K562 (cell line): ENCODE data around the gene CCDC82. TPM values are rescaled to one million over a fixed set of nuclear protein-coding genes. Genes with fewer than 3 reads are reported as not detected.
A peak's percentile ranks its signal among the peaks of the same experiment; 100 is the strongest.

Source experiments
- DDX20 ChIP-seq: fragments of 450-650 bp; IDR thresholded peaks from 2 replicates; pipeline ENCODE4 v1.6.1; 2016; ENCODE audit warnings: missing genetic modification characterization, low read depth, mild to moderate bottlenecking, missing compliant biosample characterization, moderate library complexity
- DPF2 ChIP-seq: fragments of 450-650 bp; IDR thresholded peaks from 2 replicates; pipeline ENCODE4 v1.6.1; 2016
- ETV6 ChIP-seq, 3 experiments: fragments of 150-350 bp in 1 of 3; sonication (generic) in 1 of 3; formaldehyde crosslinking in 1 of 3; IDR thresholded peaks; 2 replicates each; pipeline versions ENCODE4 v1.6.1 to v1.8.0; 2014 to 2022; ENCODE audit warnings: borderline replicate concordance in 2 of 3, low read depth in 2 of 3, antibody characterized with exemption in 1 of 3, low read length in 1 of 3, mild to moderate bottlenecking in 1 of 3, missing genetic modification reagents in 1 of 3
- FOXJ2 ChIP-seq: fragments of 200-800 bp; sonication (Bioruptor generic); IDR thresholded peaks from 2 replicates; pipeline ENCODE4 v1.6.1; 2016; ENCODE audit warnings: missing genetic modification characterization, missing compliant biosample characterization
- MTA1 ChIP-seq: fragments of 450-650 bp; IDR thresholded peaks from 2 replicates; pipeline ENCODE4 v1.6.1; 2017; ENCODE audit warnings: borderline replicate concordance
- NCOR1 ChIP-seq: fragments of 450-650 bp; IDR thresholded peaks from 2 replicates; pipeline ENCODE4 v1.6.1; 2016; ENCODE audit warnings: mild to moderate bottlenecking, moderate library complexity
- PML ChIP-seq: IDR thresholded peaks from 2 replicates; pipeline ENCODE4 v1.6.1; 2012; ENCODE audit warnings: low read length, inconsistent platforms
- SRSF1 ChIP-seq: fragments of 200-400 bp; formaldehyde crosslinking; IDR thresholded peaks from 2 replicates; pipeline ENCODE4 v1.6.1; 2017; ENCODE audit warnings: mild to moderate bottlenecking, low read depth, low read length, moderate library complexity
- TAF15 ChIP-seq: fragments of 200-400 bp; formaldehyde crosslinking; IDR thresholded peaks from 2 replicates; pipeline ENCODE4 v1.6.1; 2017; ENCODE audit warnings: mild to moderate bottlenecking, low read depth, low read length, moderate library complexity
- ZNF133 ChIP-seq: fragments of 250-450 bp; sonication (Bioruptor Pico); IDR thresholded peaks from 2 replicates; pipeline ENCODE4 v1.4.0; 2020; ENCODE audit warnings: mild to moderate bottlenecking
- ZNF224 ChIP-seq: sonication (generic); formaldehyde crosslinking; IDR thresholded peaks from 2 replicates; pipeline ENCODE4 v1.8.0; 2022; ENCODE audit warnings: mild to moderate bottlenecking, missing genetic modification reagents
- polyA plus RNA-seq, 8 experiments: library from polyadenylated mRNA; depleted of rRNA in 4 of 8; stranded (reverse) in 5 of 8; unstranded in 3 of 8; fragments of >200 nt; fragmentation: Nextera tagmentation in 2 of 8; fragmentation: Illumina TruSeq in 1 of 8; extraction: Ambion mirVana in 2 of 8; extraction: Trizol in 1 of 8; gene quantifications; 2 replicates each; pipeline versions ENCODE4 v1.2.1 to v1.2.3, GENCODE V29; 2011 to 2014; ENCODE audit warnings: inconsistent platforms in 1 of 8, missing spikeins in 1 of 8
- total RNA-seq, 7 experiments: library from RNA; depleted of rRNA in 6 of 7; stranded (reverse); fragments of >200 nt in 6 of 7; fragmentation: Illumina TruSeq in 2 of 7; extraction: Trizol in 2 of 7; gene quantifications; 2 replicates each; pipeline versions ENCODE4 v1.2.1 to v1.2.3, GENCODE V29; 2011 to 2021; ENCODE audit warnings: low replicate concordance in 1 of 7
- TF ChIP-seq, protein P1 (sequence below), 2 experiments: fragments of 450-650 bp; IDR thresholded peaks; 2 replicates each; pipeline ENCODE4 v1.6.1; 2016
- TF ChIP-seq, protein P2 (sequence below): fragments of 450-650 bp; IDR thresholded peaks from 2 replicates; pipeline ENCODE4 v1.6.1; 2016; ENCODE audit warnings: low read depth
- TF ChIP-seq, protein P3 (sequence below): fragments of 250-450 bp; sonication (Bioruptor Pico); IDR thresholded peaks from 2 replicates; pipeline ENCODE4 v1.4.0; 2020

Gene CCDC82
- total and polyA plus RNA-seq, 9 of the 15 experiments (the other 6 are each of a cell fraction or from before 2014, with no cell fraction given): 12.5 to 51.3 (median 24.5) TPM

DNA sequence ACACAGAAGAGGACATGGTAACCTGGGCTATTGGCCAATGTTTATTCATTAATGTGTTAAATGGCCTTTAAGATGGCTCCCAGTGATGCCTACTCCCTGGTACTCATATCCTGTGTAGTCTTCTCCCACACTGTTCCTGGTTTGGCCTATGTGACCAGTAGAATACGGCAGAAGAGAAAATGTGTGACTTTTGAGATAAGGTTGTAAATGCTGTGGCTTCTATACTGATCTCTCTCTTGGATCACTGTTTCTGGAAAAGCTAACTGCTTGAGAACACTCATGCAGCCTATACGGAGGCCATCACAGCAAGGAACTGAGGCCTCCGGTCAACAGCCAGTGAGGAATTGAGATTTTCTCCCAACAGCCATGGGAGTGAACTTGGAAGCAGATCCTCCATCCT is 70.9 kb downstream of the CCDC82 start (continued):
- TF ChIP-seq DPF2 (peak; percentile 80), ZNF133 (no peak), SRSF1 (no peak), PML (0 out of 2 replicates have a peak, but pooled peaks have one; percentile 26), MTA1 (no peak), DDX20 (tag) (no peak), ZNF224 (no peak), FOXJ2 (tag) (no peak), TAF15 (no peak), NCOR1 (peak; percentile 57), ETV6 (IDR thresholded peaks at IDR 0.05; ENCODE audit: borderline replicate concordance in 1 of 2, low read depth in 2 of 2, low read length in 1 of 2) (no peak), ETV6 (CRISPR knock-in tag; IDR thresholded peaks at IDR 0.05; ENCODE audit: borderline replicate concordance) (no peak)
- TF ChIP-seq, protein P1, sequence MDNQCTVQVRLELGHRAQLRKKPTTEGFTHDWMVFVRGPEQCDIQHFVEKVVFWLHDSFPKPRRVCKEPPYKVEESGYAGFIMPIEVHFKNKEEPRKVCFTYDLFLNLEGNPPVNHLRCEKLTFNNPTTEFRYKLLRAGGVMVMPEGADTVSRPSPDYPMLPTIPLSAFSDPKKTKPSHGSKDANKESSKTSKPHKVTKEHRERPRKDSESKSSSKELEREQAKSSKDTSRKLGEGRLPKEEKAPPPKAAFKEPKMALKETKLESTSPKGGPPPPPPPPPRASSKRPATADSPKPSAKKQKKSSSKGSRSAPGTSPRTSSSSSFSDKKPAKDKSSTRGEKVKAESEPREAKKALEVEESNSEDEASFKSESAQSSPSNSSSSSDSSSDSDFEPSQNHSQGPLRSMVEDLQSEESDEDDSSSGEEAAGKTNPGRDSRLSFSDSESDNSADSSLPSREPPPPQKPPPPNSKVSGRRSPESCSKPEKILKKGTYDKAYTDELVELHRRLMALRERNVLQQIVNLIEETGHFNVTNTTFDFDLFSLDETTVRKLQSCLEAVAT (IDR thresholded peaks at IDR 0.05): no peak
- TF ChIP-seq, protein P2, sequence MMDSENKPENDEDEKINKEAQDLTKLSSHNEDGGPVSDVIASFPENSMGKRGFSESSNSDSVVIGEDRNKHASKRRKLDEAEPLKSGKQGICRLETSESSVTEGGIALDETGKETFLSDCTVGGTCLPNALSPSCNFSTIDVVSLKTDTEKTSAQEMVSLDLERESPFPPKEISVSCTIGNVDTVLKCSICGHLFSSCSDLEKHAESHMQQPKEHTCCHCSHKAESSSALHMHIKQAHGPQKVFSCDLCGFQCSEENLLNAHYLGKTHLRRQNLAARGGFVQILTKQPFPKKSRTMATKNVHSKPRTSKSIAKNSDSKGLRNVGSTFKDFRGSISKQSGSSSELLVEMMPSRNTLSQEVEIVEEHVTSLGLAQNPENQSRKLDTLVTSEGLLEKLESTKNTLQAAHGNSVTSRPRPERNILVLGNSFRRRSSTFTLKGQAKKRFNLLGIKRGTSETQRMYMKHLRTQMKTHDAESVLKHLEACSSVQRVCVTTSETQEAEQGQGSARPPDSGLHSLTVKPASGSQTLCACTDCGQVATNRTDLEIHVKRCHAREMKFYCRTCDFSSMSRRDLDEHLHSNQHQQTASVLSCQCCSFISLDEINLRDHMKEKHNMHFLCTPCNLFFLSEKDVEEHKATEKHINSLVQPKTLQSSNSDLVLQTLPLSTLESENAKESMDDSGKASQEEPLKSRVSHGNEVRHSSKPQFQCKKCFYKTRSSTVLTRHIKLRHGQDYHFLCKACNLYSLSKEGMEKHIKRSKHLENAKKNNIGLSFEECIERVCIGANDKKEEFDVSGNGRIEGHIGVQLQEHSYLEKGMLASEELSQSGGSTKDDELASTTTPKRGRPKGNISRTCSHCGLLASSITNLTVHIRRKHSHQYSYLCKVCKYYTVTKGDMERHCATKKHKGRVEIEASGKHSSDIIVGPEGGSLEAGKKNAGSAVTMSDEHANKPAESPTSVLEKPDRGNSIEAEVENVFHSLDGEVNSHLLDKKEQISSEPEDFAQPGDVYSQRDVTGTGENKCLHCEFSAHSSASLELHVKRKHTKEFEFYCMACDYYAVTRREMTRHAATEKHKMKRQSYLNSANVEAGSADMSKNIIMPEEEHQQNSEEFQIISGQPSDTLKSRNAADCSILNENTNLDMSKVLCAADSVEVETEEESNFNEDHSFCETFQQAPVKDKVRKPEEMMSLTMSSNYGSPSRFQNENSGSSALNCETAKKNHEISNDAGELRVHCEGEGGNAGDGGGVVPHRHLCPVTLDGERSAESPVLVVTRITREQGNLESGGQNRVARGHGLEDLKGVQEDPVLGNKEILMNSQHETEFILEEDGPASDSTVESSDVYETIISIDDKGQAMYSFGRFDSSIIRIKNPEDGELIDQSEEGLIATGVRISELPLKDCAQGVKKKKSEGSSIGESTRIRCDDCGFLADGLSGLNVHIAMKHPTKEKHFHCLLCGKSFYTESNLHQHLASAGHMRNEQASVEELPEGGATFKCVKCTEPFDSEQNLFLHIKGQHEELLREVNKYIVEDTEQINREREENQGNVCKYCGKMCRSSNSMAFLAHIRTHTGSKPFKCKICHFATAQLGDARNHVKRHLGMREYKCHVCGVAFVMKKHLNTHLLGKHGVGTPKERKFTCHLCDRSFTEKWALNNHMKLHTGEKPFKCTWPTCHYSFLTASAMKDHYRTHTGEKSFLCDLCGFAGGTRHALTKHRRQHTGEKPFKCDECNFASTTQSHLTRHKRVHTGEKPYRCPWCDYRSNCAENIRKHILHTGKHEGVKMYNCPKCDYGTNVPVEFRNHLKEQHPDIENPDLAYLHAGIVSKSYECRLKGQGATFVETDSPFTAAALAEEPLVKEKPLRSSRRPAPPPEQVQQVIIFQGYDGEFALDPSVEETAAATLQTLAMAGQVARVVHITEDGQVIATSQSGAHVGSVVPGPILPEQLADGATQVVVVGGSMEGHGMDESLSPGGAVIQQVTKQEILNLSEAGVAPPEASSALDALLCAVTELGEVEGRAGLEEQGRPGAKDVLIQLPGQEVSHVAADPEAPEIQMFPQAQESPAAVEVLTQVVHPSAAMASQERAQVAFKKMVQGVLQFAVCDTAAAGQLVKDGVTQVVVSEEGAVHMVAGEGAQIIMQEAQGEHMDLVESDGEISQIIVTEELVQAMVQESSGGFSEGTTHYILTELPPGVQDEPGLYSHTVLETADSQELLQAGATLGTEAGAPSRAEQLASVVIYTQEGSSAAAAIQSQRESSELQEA: no peak
- TF ChIP-seq, protein P3, sequence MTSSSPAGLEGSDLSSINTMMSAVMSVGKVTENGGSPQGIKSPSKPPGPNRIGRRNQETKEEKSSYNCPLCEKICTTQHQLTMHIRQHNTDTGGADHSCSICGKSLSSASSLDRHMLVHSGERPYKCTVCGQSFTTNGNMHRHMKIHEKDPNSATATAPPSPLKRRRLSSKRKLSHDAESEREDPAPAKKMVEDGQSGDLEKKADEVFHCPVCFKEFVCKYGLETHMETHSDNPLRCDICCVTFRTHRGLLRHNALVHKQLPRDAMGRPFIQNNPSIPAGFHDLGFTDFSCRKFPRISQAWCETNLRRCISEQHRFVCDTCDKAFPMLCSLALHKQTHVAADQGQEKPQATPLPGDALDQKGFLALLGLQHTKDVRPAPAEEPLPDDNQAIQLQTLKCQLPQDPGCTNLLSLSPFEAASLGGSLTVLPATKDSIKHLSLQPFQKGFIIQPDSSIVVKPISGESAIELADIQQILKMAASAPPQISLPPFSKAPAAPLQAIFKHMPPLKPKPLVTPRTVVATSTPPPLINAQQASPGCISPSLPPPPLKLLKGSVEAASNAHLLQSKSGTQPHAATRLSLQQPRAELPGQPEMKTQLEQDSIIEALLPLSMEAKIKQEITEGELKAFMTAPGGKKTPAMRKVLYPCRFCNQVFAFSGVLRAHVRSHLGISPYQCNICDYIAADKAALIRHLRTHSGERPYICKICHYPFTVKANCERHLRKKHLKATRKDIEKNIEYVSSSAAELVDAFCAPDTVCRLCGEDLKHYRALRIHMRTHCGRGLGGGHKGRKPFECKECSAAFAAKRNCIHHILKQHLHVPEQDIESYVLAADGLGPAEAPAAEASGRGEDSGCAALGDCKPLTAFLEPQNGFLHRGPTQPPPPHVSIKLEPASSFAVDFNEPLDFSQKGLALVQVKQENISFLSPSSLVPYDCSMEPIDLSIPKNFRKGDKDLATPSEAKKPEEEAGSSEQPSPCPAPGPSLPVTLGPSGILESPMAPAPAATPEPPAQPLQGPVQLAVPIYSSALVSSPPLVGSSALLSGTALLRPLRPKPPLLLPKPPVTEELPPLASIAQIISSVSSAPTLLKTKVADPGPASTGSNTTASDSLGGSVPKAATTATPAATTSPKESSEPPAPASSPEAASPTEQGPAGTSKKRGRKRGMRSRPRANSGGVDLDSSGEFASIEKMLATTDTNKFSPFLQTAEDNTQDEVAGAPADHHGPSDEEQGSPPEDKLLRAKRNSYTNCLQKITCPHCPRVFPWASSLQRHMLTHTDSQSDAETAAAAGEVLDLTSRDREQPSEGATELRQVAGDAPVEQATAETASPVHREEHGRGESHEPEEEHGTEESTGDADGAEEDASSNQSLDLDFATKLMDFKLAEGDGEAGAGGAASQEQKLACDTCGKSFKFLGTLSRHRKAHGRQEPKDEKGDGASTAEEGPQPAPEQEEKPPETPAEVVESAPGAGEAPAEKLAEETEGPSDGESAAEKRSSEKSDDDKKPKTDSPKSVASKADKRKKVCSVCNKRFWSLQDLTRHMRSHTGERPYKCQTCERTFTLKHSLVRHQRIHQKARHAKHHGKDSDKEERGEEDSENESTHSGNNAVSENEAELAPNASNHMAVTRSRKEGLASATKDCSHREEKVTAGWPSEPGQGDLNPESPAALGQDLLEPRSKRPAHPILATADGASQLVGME (CRISPR knock-in tag): no peak
